Smooth muscle cell (in vitro differentiated cells): ENCODE data around the gene MDH2. TPM values are rescaled to one million over a fixed set of nuclear protein-coding genes. Genes with fewer than 3 reads are reported as not detected.

Experiments
- DNase-seq: peaks from one replicate; lab custom pipeline; 2025; ENCODE audit not compliant: unreplicated experiment; lab: John Stamatoyannopoulos, UW
- H2AFZ ChIP-seq: fragments of 200-600 bp; sonication (generic); 2 replicates; pipeline ENCODE4 v1.6.0; 2016; ENCODE audit warnings: antibody characterized with exemption, low read depth, mild to moderate bottlenecking
- H3F3A ChIP-seq: fragments of 200-600 bp; sonication (generic); 2 replicates; pipeline ENCODE4 v1.6.0; 2017; ENCODE audit warnings: antibody characterized with exemption, low read depth
- H3K27ac ChIP-seq: fragments of 200-600 bp; sonication (generic); 2 replicates; pipeline ENCODE4 v1.5.1; 2016; ENCODE audit warnings: low read depth, mild to moderate bottlenecking
- H3K27me3 ChIP-seq: fragments of 200-600 bp; sonication (generic); 2 replicates; pipeline ENCODE4 v1.6.1; 2016; ENCODE audit warnings: low read depth, mild to moderate bottlenecking
- H3K36me3 ChIP-seq: fragments of 200-600 bp; sonication (generic); 2 replicates; pipeline ENCODE4 v1.5.1; 2016; ENCODE audit warnings: low read depth
- H3K4me1 ChIP-seq: fragments of 200-600 bp; sonication (generic); 2 replicates; pipeline ENCODE4 v1.5.1; 2016; ENCODE audit warnings: low read depth
- H3K4me2 ChIP-seq: fragments of 200-600 bp; sonication (generic); 2 replicates; pipeline ENCODE4 v1.6.0; 2016; ENCODE audit warnings: mild to moderate bottlenecking
- H3K4me3 ChIP-seq: fragments of 200-600 bp; sonication (generic); 2 replicates; pipeline ENCODE4 v1.5.1; 2016; ENCODE audit warnings: mild to moderate bottlenecking
- H3K79me2 ChIP-seq: fragments of 200-600 bp; sonication (generic); 2 replicates; pipeline ENCODE4 v1.6.0; 2016; ENCODE audit warnings: low read depth, mild to moderate bottlenecking
- H3K9ac ChIP-seq: fragments of 200-600 bp; sonication (generic); 2 replicates; pipeline ENCODE4 v1.6.0; 2016; ENCODE audit warnings: low read depth
- H3K9me3 ChIP-seq: fragments of 200-600 bp; sonication (generic); replicated peaks from 2 replicates; pipeline ENCODE4 v1.5.1; 2016; ENCODE audit warnings: low read depth
- H4K20me1 ChIP-seq: fragments of 200-600 bp; sonication (generic); 2 replicates; pipeline ENCODE4 v1.6.0; 2016; ENCODE audit warnings: low read depth
- CTCF ChIP-seq: fragments of 200-600 bp; sonication (generic); IDR thresholded peaks from 2 replicates; pipeline ENCODE4 v1.5.1; 2017; ENCODE audit warnings: borderline replicate concordance, mild to moderate bottlenecking, antibody characterized with exemption; ENCODE audit not compliant: insufficient read depth, poor library complexity, severe bottlenecking
- WGBS: methylation state at CpG from one replicate; pipeline ENCODE4 v1.1.7; 2016; ENCODE audit warnings: low lambda C conversion rate; 5-methylcytosine and 5-hydroxymethylcytosine counted together
- polyA plus RNA-seq: library from polyadenylated mRNA; unstranded; fragments of >200 nt; fragmentation: Nextera tagmentation; extraction: Ambion mirVana; gene quantifications from 2 replicates; pipeline ENCODE4 v1.2.1, GENCODE V29; 2016
- total RNA-seq: library from RNA; depleted of rRNA; stranded (reverse); fragments of >200 nt; gene quantifications from 2 replicates; pipeline ENCODE4 v1.2.3, GENCODE V29; 2014

MDH2 gene
- total and polyA plus RNA-seq, 2 experiments from 2014 or later: 57.0 to 216 TPM

GRCh38 chr7:76031964-76032363 is 15.9 kb upstream of the MDH2 start:
- no peaks in the 10 kb centered on the region for H3K9me3 ChIP-seq
- TF ChIP-seq CTCF: no peak
- H3K79me2 ChIP-seq: no peaks in the 10 kb centered on the region
- no peaks in the 10 kb centered on the region for H3K27me3 ChIP-seq
- H3K4me3 ChIP-seq: no peak overlapping the region
- no peaks in the 10 kb centered on the region for H3F3A ChIP-seq
- no peaks in the 10 kb centered on the region for H3K36me3 ChIP-seq
- peaks cover under 1% of the 10 kb centered on the region for H4K20me1 ChIP-seq
- H3K4me2 ChIP-seq: no peak overlapping the region
- H3K4me1 ChIP-seq: no peaks in the 10 kb centered on the region
- no peak overlapping the region for H3K27ac ChIP-seq
- H3K9ac ChIP-seq: no peak overlapping the region
- 100% methylated on average over 1 of the region's 1 CpG for WGBS
- DNase-seq: no peak
- H2AFZ ChIP-seq: no peak overlapping the region

GRCh38 chr7:76037310-76037709 is 10.6 kb upstream of the MDH2 start:
- Histone ChIP-seq H3K36me3 (no peaks in the 10 kb centered on the region), H3K4me2 (no peak overlapping the region), H3F3A (no peaks in the 10 kb centered on the region), H3K27ac (no peak overlapping the region), H3K4me1 (no peaks in the 10 kb centered on the region), H3K9me3 (no peaks in the 10 kb centered on the region), H3K79me2 (no peaks in the 10 kb centered on the region), H3K4me3 (no peak overlapping the region), H4K20me1 (peaks cover 19% of the 10 kb centered on the region), H3K27me3 (no peaks in the 10 kb centered on the region), H2AFZ (no peak overlapping the region), H3K9ac (no peak overlapping the region)
- no peak for TF ChIP-seq CTCF
- no peak for DNase-seq
- WGBS: 76% methylated on average over 5 of the region's 5 CpGs

GRCh38 chr7:76040126-76040525 is 7.8 kb upstream of the MDH2 start:
- DNase-seq: no peak

More at GRCh38 chr7:76040126-76040525, 7.8 kb upstream of the MDH2 start:
- Histone ChIP-seq H2AFZ (no peak overlapping the region), H3F3A (no peaks in the 10 kb centered on the region), H4K20me1 (peaks cover 24% of the 10 kb centered on the region), H3K4me3 (no peak overlapping the region), H3K9me3 (no peaks in the 10 kb centered on the region), H3K36me3 (no peaks in the 10 kb centered on the region), H3K9ac (no peak overlapping the region), H3K4me2 (no peak overlapping the region), H3K27me3 (no peaks in the 10 kb centered on the region), H3K79me2 (peaks cover 6% of the 10 kb centered on the region), H3K4me1 (no peaks in the 10 kb centered on the region), H3K27ac (no peak overlapping the region)
- no peak for TF ChIP-seq CTCF
- WGBS: 79% methylated on average over 6 of the region's 6 CpGs
